ENCODE data around the gene ARHGAP15.

DNA sequence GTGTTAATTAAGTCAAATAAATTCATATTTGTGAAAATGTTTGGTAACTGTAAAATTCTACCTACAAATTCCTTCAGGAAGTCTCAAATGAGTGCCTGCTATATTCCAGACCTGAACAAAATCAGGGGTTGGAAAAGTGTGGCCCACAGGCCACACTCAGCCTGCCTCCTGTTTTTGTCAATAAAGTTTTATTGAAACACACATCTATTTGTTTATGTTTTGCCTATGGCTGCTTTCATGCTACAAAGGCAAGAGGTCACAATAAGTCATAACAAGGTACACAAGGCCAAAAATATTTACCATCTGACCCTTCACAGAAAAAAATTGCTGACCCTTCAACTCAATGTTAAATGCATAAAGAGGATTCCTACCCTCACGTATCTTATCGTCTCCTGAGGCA is 581.7 kb downstream of the ARHGAP15 start:
- TF ChIP-seq POLR2A (IDR thresholded peaks at IDR 0.05; ENCODE audit: low read length) (no peak), GATA1 (IDR thresholded peaks at IDR 0.05; ENCODE audit: low read depth, low read length) (no peak)

Measured in erythroblast (primary cell).